ENCODE measurements around the gene MAN1C1. TPM values are rescaled to one million over a fixed set of nuclear protein-coding genes. Genes with fewer than 3 reads are reported as not detected.

MAN1C1 gene
- total RNA-seq, 2 experiments from 2014 or later = 16.8 to 17.9 TPM

GRCh38 chr1:25573591-25573930, 43.0 kb upstream of the MAN1C1 start:
- no peaks in the 10 kb centered on the region for H3K9me3 Mint-ChIP-seq (ENCODE audit: insufficient read depth)
- no peaks in the 10 kb centered on the region for H3K36me3 Mint-ChIP-seq (ENCODE audit: low read depth)
- no peak for DNase-seq
- no peak for ATAC-seq
- no peak overlapping the region for H3K27ac Mint-ChIP-seq
- ChIA-PET POLR2A (no interaction called here), CTCF (interaction anchor here (1.3 to 2.9 kb wide), 9 partner anchors 8 to 178 kb away, joined by 4 to 19 read pairs (median 8); partner anchors contain the start of gene LDLRAP1)
- no peak overlapping the region for H3K4me3 Mint-ChIP-seq
- H3K27me3 Mint-ChIP-seq (ENCODE audit: low read depth) = no peaks in the 10 kb centered on the region
- H3K4me1 Mint-ChIP-seq (ENCODE audit: low read depth) = peaks cover 17% of the 10 kb centered on the region

- ATAC-seq (no peak), DNase-seq (no peak)
- ChIA-PET CTCF (interaction anchor here (1.8 to 2.9 kb wide), 6 partner anchors 9 to 54 kb away, joined by 7 to 19 read pairs (median 12); partner anchors contain the start of gene LDLRAP1), POLR2A (no interaction called here)
- H3K36me3 Mint-ChIP-seq (ENCODE audit: low read depth) = no peaks in the 10 kb centered on the region
- no peaks in the 10 kb centered on the region for H3K9me3 Mint-ChIP-seq (ENCODE audit: insufficient read depth)
- no peak overlapping the region for H3K4me3 Mint-ChIP-seq
- no peak overlapping the region for H3K27ac Mint-ChIP-seq
- H3K27me3 Mint-ChIP-seq (ENCODE audit: low read depth) = no peaks in the 10 kb centered on the region
- H3K4me1 Mint-ChIP-seq (ENCODE audit: low read depth) = peaks cover 13% of the 10 kb centered on the region
Observed at GRCh38 chr1:25573961-25574360, 42.6 kb upstream of the MAN1C1 start.

GRCh38 chr1:25575191-25575590, 41.4 kb upstream of the MAN1C1 start:
- Mint-ChIP-seq H3K4me3 (no peak overlapping the region), H3K4me1 (ENCODE audit: low read depth) (peaks cover 6% of the 10 kb centered on the region), H3K27me3 (ENCODE audit: low read depth) (no peaks in the 10 kb centered on the region), H3K9me3 (ENCODE audit: insufficient read depth) (no peaks in the 10 kb centered on the region), H3K36me3 (ENCODE audit: low read depth) (no peaks in the 10 kb centered on the region), H3K27ac (no peak overlapping the region)
- ChIA-PET POLR2A (no interaction called here), CTCF (no interaction called here)
- ATAC-seq (no peak), DNase-seq (no peak)

- Mint-ChIP-seq H3K4me3 (no peak overlapping the region), H3K27me3 (ENCODE audit: low read depth) (no peaks in the 10 kb centered on the region), H3K9me3 (ENCODE audit: insufficient read depth) (no peaks in the 10 kb centered on the region), H3K27ac (no peak overlapping the region), H3K36me3 (ENCODE audit: low read depth) (no peaks in the 10 kb centered on the region), H3K4me1 (ENCODE audit: low read depth) (peaks cover 6% of the 10 kb centered on the region)
- POLR2A ChIA-PET = no interaction called here
- CTCF ChIA-PET = no interaction called here
- DNase-seq (no peak), ATAC-seq (no peak)
Observed at GRCh38 chr1:25576459-25577133, 40.0 kb upstream of the MAN1C1 start.

- ChIA-PET POLR2A (no interaction called here), CTCF (no interaction called here)
- Mint-ChIP-seq H3K27me3 (ENCODE audit: low read depth) (no peaks in the 10 kb centered on the region), H3K4me1 (ENCODE audit: low read depth) (peaks cover 5% of the 10 kb centered on the region), H3K4me3 (no peak overlapping the region), H3K27ac (no peak overlapping the region), H3K9me3 (ENCODE audit: insufficient read depth) (no peaks in the 10 kb centered on the region), H3K36me3 (ENCODE audit: low read depth) (no peaks in the 10 kb centered on the region)
- DNase-seq (no peak), ATAC-seq (no peak)
Observed at GRCh38 chr1:25577134-25577920, 39.3 kb upstream of the MAN1C1 start.

GRCh38 chr1:25579292-25580252, 37.0 kb upstream of the MAN1C1 start:
- Mint-ChIP-seq H3K36me3 (ENCODE audit: low read depth) (no peaks in the 10 kb centered on the region), H3K27ac (no peak overlapping the region), H3K27me3 (ENCODE audit: low read depth) (peaks cover 3% of the 10 kb centered on the region), H3K9me3 (ENCODE audit: insufficient read depth) (no peaks in the 10 kb centered on the region), H3K4me1 (ENCODE audit: low read depth) (no peaks in the 10 kb centered on the region), H3K4me3 (no peak overlapping the region)
- no peak for DNase-seq
- ATAC-seq = no peak
- ChIA-PET CTCF (interaction anchor here (0.7 to 2.1 kb wide), 10 partner anchors 8 to 231 kb away, joined by 3 to 11 read pairs (median 3); no protein-coding TSS in a partner anchor), POLR2A (interaction anchor here (0.5 kb wide), 1 partner anchor 148 kb away, joined by 3 read pairs; no protein-coding TSS in a partner anchor)

- H3K4me3 Mint-ChIP-seq = no peak overlapping the region
- ChIA-PET POLR2A (no interaction called here), CTCF (interaction anchor here (0.5 to 2.1 kb wide), 8 partner anchors 9 to 1636 kb away, joined by 3 to 11 read pairs (median 4); no protein-coding TSS in a partner anchor)
- H3K36me3 Mint-ChIP-seq (ENCODE audit: low read depth) = no peaks in the 10 kb centered on the region
- H3K4me1 Mint-ChIP-seq (ENCODE audit: low read depth) = no peaks in the 10 kb centered on the region
- H3K27ac Mint-ChIP-seq = no peak overlapping the region
- ATAC-seq (no peak), DNase-seq (no peak)
- peaks cover 5% of the 10 kb centered on the region for H3K27me3 Mint-ChIP-seq (ENCODE audit: low read depth)
- H3K9me3 Mint-ChIP-seq (ENCODE audit: insufficient read depth) = no peaks in the 10 kb centered on the region
Observed at GRCh38 chr1:25580927-25581326, 35.7 kb upstream of the MAN1C1 start.

- Mint-ChIP-seq H3K4me3 (no peak overlapping the region), H3K9me3 (ENCODE audit: insufficient read depth) (no peaks in the 10 kb centered on the region), H3K27me3 (ENCODE audit: low read depth) (peaks cover 5% of the 10 kb centered on the region), H3K4me1 (ENCODE audit: low read depth) (no peaks in the 10 kb centered on the region), H3K36me3 (ENCODE audit: low read depth) (no peaks in the 10 kb centered on the region), H3K27ac (no peak overlapping the region)
- DNase-seq (no peak), ATAC-seq (no peak)
- ChIA-PET POLR2A (no interaction called here), CTCF (interaction anchor here (1.1 to 1.2 kb wide), 2 partner anchors 60 to 217 kb away, joined by 3 read pairs; no protein-coding TSS in a partner anchor)
Observed at GRCh38 chr1:25581764-25582163, 34.8 kb upstream of the MAN1C1 start.

GRCh38 chr1:25583519-25584370, 32.8 kb upstream of the MAN1C1 start:
- Mint-ChIP-seq H3K27ac (no peak overlapping the region), H3K36me3 (ENCODE audit: low read depth) (no peaks in the 10 kb centered on the region), H3K4me3 (no peak overlapping the region), H3K9me3 (ENCODE audit: insufficient read depth) (no peaks in the 10 kb centered on the region), H3K4me1 (ENCODE audit: low read depth) (peaks cover 3% of the 10 kb centered on the region), H3K27me3 (ENCODE audit: low read depth) (peaks cover 8% of the 10 kb centered on the region)
- no peak for ATAC-seq
- ChIA-PET CTCF (no interaction called here), POLR2A (no interaction called here)
- DNase-seq = no peak

GRCh38 chr1:25586181-25586588, 30.4 kb upstream of the MAN1C1 start:
- H3K4me1 Mint-ChIP-seq (ENCODE audit: low read depth) = peaks cover 9% of the 10 kb centered on the region
- POLR2A ChIA-PET = no interaction called here
- no peak for DNase-seq
- H3K27me3 Mint-ChIP-seq (ENCODE audit: low read depth) = peaks cover 8% of the 10 kb centered on the region
- no peak overlapping the region for H3K27ac Mint-ChIP-seq
- H3K36me3 Mint-ChIP-seq (ENCODE audit: low read depth) = no peaks in the 10 kb centered on the region
- no peak for ATAC-seq
- CTCF ChIA-PET = no interaction called here
- H3K4me3 Mint-ChIP-seq = no peak overlapping the region
- H3K9me3 Mint-ChIP-seq (ENCODE audit: insufficient read depth) = no peaks in the 10 kb centered on the region

- DNase-seq (no peak), ATAC-seq (no peak)
- Mint-ChIP-seq H3K27ac (no peak overlapping the region), H3K27me3 (ENCODE audit: low read depth) (peaks cover 8% of the 10 kb centered on the region), H3K9me3 (ENCODE audit: insufficient read depth) (no peaks in the 10 kb centered on the region), H3K4me3 (no peak overlapping the region), H3K36me3 (ENCODE audit: low read depth) (no peaks in the 10 kb centered on the region), H3K4me1 (ENCODE audit: low read depth) (peaks cover 9% of the 10 kb centered on the region)
- ChIA-PET POLR2A (no interaction called here), CTCF (interaction anchor here (0.8 kb wide), 1 partner anchor 8 kb away, joined by 3 read pairs; no protein-coding TSS in a partner anchor)
Observed at GRCh38 chr1:25587290-25587689, 29.3 kb upstream of the MAN1C1 start.
